Thoracic aorta (tissue), 2 donors: ENCODE measurements around the gene MCF2L. TPM values are rescaled to one million over a fixed set of nuclear protein-coding genes. Genes with fewer than 3 reads are reported as not detected.

Source experiments
- ATAC-seq: fragments of 150-250 bp; one replicate; pipeline ENCODE4 v1.8.0; 2017; ENCODE audit warnings: low read depth; ENCODE audit not compliant: insufficient number of reproducible peaks, low FRiP score
- DNase-seq: peaks from one replicate; pipeline ENCODE4 v3.0.0-alpha.2; 2020; ENCODE audit warnings: low spot score
- H3K27ac ChIP-seq, 2 donors: fragments of 200-600 bp; sonication (generic); 1 replicate in 1 of 2; 2 replicates in 1 of 2; pipeline ENCODE4 v1.5.1; 2016; ENCODE audit warnings: mild to moderate bottlenecking in 2 of 2, moderate library complexity in 2 of 2
- H3K27me3 ChIP-seq: fragments of 200-600 bp; sonication (generic); replicated peaks from 2 replicates; pipeline ENCODE4 v1.6.0; 2016; ENCODE audit warnings: mild to moderate bottlenecking; ENCODE audit not compliant: insufficient read depth
- H3K36me3 ChIP-seq: fragments of 200-600 bp; sonication (generic); one replicate; pipeline ENCODE4 v1.5.1; 2016
- H3K4me1 ChIP-seq, 2 donors: fragments of 200-600 bp; sonication (generic); 1 replicate in 1 of 2; 2 replicates in 1 of 2; pipeline versions ENCODE4 v1.5.1 to v1.6.0; 2016; ENCODE audit warnings: low read depth in 2 of 2, mild to moderate bottlenecking in 1 of 2; ENCODE audit not compliant: control insufficient read depth in 1 of 2
- H3K4me3 ChIP-seq: fragments of 200-600 bp; sonication (generic); 2 replicates; pipeline ENCODE4 v1.5.1; 2016; ENCODE audit warnings: mild to moderate bottlenecking
- H3K9me3 ChIP-seq: fragments of 200-600 bp; sonication (generic); 2 replicates; pipeline ENCODE4 v1.5.1; 2016
- total RNA-seq, 2 donors: library from RNA; depleted of rRNA; stranded (reverse); fragments of >200 nt; gene quantifications; one replicate each; pipeline versions ENCODE4 v1.1.0 to v1.2.3, GENCODE V29; 2016
- TF ChIP-seq, protein P1 (sequence below): fragments of 200-600 bp; sonication (generic); IDR thresholded peaks from one replicate; pipeline ENCODE4 v1.5.1; 2019; ENCODE audit warnings: antibody characterized with exemption

The MCF2L gene
- total RNA-seq, 2 donors from 2014 or later, result 34.9 to 49.2 TPM

DNA sequence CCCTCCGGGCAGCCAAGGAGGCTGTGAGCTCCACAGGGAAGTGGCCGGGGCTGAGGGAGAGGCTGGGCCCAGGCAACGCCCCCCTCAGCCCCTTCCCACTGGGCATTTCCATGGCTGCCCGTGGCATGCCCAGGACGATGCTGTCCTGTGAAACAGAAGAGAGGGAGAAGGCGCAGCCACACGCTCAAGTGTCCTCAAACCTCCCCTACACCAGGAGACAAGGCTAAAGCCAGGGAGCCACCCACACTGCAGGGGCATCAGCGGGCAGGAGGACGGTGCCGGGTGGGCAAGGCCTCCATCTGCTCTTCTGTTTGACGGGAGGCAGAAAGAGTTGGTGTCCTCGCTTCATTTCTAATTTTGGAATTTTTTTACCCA, 175.2 kb downstream of the MCF2L start:
- H3K27ac ChIP-seq, result no peak overlapping the region
- H3K4me1 ChIP-seq, result no peaks in the 10 kb centered on the region
- no peaks in the 10 kb centered on the region for H3K9me3 ChIP-seq
- ATAC-seq, result no peak
- TF ChIP-seq, protein P1, sequence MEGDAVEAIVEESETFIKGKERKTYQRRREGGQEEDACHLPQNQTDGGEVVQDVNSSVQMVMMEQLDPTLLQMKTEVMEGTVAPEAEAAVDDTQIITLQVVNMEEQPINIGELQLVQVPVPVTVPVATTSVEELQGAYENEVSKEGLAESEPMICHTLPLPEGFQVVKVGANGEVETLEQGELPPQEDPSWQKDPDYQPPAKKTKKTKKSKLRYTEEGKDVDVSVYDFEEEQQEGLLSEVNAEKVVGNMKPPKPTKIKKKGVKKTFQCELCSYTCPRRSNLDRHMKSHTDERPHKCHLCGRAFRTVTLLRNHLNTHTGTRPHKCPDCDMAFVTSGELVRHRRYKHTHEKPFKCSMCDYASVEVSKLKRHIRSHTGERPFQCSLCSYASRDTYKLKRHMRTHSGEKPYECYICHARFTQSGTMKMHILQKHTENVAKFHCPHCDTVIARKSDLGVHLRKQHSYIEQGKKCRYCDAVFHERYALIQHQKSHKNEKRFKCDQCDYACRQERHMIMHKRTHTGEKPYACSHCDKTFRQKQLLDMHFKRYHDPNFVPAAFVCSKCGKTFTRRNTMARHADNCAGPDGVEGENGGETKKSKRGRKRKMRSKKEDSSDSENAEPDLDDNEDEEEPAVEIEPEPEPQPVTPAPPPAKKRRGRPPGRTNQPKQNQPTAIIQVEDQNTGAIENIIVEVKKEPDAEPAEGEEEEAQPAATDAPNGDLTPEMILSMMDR, result no peak
- no peaks in the 10 kb centered on the region for H3K36me3 ChIP-seq
- no peak overlapping the region for H3K4me3 ChIP-seq
- DNase-seq, result no peak
- no peaks in the 10 kb centered on the region for H3K27me3 ChIP-seq

DNA sequence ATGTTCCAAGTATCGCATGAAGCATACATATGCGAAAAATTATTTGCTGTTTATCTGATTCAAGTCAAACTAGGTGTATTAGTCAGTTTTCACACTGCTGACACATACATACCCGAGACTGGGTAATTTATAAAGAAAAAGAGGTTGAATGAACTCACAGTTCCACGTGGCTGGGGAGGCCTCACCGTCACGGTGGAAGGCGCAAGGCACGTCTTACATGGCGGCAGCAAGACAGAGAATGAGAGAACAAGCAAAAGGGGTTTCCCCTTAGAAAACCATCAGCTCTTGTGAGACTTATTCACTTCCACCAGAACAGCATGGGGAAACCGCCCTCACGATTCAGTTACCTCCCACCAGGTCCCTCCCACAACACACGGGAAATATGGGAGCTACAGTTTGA, 176.5 kb downstream of the MCF2L start:
- Histone ChIP-seq H3K4me1 (no peaks in the 10 kb centered on the region), H3K9me3 (no peaks in the 10 kb centered on the region), H3K36me3 (no peaks in the 10 kb centered on the region), H3K27ac (no peak overlapping the region), H3K27me3 (no peaks in the 10 kb centered on the region), H3K4me3 (no peak overlapping the region)
- DNase-seq (no peak), ATAC-seq (no peak)
- TF ChIP-seq, protein P1, result no peak

DNA sequence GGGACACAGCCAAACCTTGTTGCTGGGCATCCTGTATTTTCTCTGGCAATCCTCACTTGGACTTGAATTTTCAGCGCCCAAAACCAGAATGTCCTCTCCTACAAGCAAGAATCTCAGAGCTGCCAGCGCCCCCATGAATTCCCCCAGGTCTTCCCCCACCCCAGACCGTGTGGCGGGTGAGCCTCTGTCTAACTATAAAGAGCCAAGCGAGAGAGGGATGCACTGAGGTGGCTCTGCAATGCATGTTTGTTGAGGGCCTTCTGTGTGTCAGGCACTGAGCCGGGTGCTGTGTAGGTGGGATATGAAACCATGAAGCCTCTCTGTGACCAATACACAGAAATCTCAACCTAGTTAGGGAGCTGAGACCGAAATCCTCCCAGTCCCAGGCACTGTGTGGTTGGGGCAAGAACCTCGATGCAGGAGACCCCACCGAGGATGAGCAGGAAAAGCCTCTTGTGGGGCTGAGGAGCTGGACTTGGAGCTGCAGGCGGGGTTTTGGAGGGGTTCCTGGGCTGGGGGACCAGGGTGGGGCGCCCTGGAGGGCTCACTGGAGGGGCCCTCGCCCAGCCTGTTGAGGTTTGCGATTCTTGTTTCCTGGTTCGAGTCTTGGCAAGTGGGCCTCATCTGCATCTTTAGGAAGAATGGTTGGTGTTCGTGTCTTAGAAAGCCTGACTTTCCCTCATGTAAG, 177.0 kb downstream of the MCF2L start:
- no peaks in the 10 kb centered on the region for H3K36me3 ChIP-seq
- H3K4me3 ChIP-seq, result no peak overlapping the region
- no peaks in the 10 kb centered on the region for H3K4me1 ChIP-seq
- no peak for ATAC-seq
- DNase-seq, result no peak
- H3K9me3 ChIP-seq, result no peaks in the 10 kb centered on the region
- no peaks in the 10 kb centered on the region for H3K27me3 ChIP-seq
- TF ChIP-seq, protein P1, result no peak
- no peak overlapping the region for H3K27ac ChIP-seq

DNA sequence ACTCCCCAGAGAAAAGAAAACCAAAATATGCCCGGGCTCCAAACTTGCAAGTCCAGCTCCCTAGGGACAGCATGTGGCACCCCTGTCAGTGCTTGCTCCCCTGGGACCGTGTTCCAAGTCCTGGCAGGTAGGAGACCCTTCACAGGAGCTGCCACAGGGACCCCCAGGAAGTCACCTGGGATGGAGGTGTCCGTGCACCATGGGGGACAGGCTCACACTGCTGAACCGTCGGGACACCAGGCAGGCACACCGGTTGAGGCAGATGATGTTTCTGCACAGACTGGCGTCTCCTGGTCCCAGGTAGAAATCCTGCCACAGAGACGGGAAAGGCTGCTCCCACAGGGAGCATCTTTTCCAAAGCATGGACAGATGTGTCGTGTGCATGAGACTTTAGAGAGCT, 177.7 kb downstream of the MCF2L start:
- ATAC-seq (no peak), DNase-seq (no peak)
- no peak overlapping the region for H3K27ac ChIP-seq

DNA sequence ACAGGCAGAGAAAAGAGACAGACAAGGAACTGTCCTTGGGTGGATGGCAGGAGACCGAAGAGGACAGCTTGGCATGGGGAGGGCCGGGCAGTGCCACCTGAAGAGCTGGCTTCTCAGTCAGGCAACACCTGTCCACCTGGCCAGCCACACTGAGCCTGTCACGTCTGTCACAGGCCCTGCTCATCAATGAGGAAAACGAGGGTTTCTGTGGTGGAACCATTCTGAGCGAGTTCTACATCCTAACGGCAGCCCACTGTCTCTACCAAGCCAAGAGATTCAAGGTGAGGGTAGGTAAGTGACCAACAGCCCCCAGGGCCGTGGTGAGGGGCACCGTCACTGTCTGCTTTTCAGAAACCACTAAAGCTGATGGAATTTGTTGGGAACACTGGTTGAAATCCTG, 178.2 kb downstream of the MCF2L start:
- no peak overlapping the region for H3K4me3 ChIP-seq
- DNase-seq, result no peak
- no peaks in the 10 kb centered on the region for H3K27me3 ChIP-seq
- peaks cover 2 to 3% of the 10 kb centered on the region in 2 donors for H3K4me1 ChIP-seq
- no peaks in the 10 kb centered on the region for H3K36me3 ChIP-seq
- no peak for ATAC-seq
- TF ChIP-seq, protein P1, result no peak
- no peaks in the 10 kb centered on the region for H3K9me3 ChIP-seq
- H3K27ac ChIP-seq, result no peak overlapping the region

More for the DNA sequence above, 177.7 kb downstream of the MCF2L start:
- H3K4me1 ChIP-seq, result no peaks in the 10 kb centered on the region
- no peaks in the 10 kb centered on the region for H3K27me3 ChIP-seq
- H3K4me3 ChIP-seq, result no peak overlapping the region
- TF ChIP-seq, protein P1, result no peak
- H3K36me3 ChIP-seq, result no peaks in the 10 kb centered on the region
- H3K9me3 ChIP-seq, result no peaks in the 10 kb centered on the region
